ENCODE results near the gene WDR6. TPM values are rescaled to one million over a fixed set of nuclear protein-coding genes. Genes with fewer than 3 reads are reported as not detected.
"Not testable (repeated sequence)": the region's sequence is repeated elsewhere in the genome, so short reads cannot be mapped to it uniquely, and the experiment has no call there.

WDR6 gene
- polyA plus RNA-seq, 4 donors: 152 to 225 (median 187) TPM

DNA sequence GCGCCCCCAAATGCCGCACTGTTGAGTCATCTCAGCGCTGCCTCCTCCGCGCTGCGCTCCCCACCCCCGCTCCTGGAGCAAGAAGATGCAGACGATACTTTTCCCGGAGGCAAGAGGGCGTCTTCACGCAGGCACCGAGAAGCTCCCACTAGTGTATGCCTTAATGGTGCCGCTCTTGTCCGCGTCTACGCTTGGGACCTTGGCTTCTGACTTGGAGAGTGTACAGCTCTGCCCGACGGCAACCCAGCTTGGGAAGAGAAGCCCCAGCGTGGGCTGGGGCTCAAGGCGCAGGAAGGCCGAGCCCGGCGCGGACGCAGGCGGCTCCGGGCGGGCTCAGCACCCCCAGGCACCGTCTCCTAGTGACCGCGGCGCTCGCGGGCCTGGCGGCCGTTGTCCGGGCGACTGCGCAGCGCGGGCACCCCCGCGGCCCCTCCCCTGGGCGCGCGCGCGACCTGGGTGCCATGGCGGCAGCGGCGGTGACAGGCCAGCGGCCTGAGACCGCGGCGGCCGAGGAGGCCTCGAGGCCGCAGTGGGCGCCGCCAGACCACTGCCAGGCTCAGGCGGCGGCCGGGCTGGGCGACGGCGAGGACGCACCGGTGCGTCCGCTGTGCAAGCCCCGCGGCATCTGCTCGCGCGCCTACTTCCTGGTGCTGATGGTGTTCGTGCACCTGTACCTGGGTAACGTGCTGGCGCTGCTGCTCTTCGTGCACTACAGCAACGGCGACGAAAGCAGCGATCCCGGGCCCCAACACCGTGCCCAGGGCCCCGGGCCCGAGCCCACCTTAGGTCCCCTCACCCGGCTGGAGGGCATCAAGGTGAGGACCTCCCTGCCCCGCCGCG is 17.2 kb upstream of the WDR6 start, which contains the start of gene P4HTM:
TSS of gene P4HTM (plus strand) at position 446 of the 840 bp plus-strand sequence. CDS start at position 462, 16 bp downstream.
- DNase-seq (ENCODE audit: low read depth in 4 of 4, low spot score in 3 of 4): peak; percentile 71 to 85 (median 72)

DNA sequence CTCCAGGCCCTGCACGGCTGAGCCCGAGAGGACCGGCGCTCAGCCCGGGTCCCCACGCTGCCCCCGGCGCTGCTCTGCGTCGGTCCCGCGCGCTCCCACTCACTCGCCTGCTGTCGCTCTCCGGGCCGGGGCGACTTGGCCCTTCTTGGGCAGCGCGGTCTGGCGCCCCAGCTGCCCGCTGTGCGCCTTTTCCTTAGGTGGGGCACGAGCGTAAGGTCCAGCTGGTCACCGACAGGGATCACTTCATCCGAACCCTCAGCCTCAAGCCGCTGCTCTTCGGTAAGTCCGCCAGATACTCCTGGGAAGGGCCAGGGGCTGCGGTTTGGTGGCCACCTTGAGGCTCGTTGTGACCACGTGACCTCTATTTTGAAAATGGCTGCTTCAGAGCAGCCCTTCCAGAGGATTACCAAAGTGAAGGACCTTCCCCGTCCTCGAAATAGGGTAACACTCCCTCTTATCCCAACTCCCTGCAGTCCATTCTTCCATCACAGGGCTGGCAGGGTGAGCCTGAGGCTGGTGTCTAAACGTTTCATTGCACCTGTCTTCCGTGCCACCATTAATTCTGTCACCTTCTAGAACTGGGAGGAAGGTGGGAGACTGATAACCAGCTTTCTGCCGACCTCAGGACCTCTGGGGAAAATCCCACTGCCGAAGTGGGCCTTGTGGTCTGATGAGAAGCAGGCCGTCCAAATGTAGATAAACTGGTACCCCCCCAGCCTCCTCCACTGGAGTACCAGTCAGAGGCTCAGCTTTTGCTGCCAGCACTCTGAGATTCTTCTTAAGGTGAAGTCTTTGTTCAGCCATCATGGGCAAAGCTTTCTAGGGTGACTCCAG is 16.3 kb upstream of the WDR6 start:
- DNase-seq (ENCODE audit: low read depth in 4 of 4, low spot score in 3 of 4): no peak

GRCh38 chr3:48991851-48992545 is 15.2 kb upstream of the WDR6 start:
- DNase-seq (ENCODE audit: low read depth in 4 of 4, low spot score in 3 of 4): no peak

- DNase-seq (ENCODE audit: low read depth in 4 of 4, low spot score in 3 of 4): no peak
These were observed 13.4 kb upstream of the WDR6 start for GRCh38 chr3:48993834-48994233.

GRCh38 chr3:48996640-48997039 is 10.6 kb upstream of the WDR6 start:
- no peak for DNase-seq (ENCODE audit: low read depth in 4 of 4, low spot score in 3 of 4)

DNA sequence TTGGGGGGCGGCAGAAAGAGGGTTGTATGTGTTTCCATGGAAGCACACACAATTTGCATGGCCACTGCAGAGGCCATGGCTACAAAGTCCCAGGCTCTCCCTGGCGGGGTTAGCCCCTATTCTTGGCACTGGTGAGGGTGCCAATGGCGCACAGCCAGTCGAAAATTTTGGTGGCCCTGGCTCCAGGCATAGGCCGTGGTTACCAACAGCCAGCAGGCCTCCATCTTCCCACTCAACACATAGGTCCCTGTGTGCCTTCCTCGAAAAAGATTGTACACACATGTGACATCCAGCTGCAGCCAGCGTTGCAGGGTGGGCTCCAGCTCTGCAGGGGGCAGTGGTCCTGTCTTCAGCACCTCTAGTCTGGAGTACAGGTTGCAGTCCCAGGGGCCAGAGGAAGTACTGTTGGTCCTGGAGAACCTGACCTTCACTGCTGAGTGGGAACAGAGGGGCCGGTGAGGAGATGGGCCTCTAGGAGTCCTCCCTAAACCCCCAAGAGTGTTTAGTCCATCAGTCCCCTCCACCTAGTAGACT is 10.0 kb upstream of the WDR6 start:
- no peak for DNase-seq (ENCODE audit: low read depth in 4 of 4, low spot score in 3 of 4)

DNA sequence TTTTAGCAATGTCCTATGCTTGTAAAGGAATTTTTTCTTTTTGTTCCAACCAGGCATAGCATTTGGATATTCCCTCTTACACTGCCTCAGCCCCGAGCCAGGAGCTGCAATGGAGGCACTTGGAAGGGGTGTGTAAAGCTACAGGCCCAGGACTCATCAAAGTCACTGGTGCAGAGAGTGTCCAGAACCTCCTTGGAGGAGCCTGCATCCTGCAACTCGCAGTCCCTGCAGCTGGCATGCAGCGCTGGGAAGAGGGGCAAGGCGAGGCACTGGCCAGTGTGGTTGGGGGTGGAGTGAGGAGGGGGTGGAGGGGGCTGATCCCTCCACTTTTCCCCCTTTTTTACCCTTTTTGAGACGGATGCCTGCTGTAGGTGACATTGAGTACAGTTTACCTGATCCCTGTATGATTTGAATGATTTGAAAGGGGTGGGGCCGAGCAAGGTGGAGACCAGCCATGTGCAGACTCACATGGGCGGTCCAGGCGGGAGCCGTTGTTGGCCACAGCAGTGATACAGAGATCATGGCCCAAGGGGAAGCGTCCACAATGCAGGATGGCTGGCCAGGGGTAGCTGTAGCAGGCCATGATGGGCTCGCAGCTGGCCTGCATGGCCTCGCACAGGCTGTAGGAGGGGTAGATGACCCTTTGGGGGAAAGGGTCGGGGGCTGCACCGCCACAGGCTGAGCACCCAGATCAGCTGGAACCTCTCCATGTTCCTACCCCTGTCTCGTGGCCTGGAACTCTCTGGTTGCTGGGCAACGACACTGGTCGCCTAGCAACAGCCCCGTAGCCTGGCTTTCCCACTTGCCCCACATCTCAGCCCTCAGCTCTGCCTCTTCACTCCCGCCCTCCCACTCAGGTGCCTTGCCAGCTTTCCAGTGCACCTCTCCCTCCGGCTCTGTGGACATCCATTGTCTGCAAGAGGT is 9.2 kb upstream of the WDR6 start:
- no peak for DNase-seq (ENCODE audit: low read depth in 4 of 4, low spot score in 3 of 4)

GRCh38 chr3:48999085-48999858 is 7.9 kb upstream of the WDR6 start:
- DNase-seq (ENCODE audit: low read depth in 4 of 4, low spot score in 3 of 4): no peak

DNA sequence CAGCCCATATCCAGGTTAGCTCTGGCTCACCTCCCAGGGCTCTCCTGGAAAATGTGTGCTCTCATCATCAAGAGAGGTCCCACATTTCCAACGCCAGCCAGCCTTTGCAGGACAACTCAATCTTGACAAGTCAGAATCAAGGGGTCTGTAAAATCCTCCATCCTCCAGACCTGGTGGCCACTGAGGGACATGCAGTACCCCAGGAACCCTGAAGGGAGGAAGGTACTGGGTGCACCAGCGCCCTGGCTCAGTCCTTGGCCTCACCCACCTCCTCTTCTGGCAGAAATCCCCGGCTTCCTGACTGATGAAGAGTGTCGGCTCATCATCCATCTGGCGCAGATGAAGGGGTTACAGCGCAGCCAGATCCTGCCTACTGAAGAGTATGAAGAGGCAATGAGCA is 6.0 kb upstream of the WDR6 start:
- no peak for DNase-seq (ENCODE audit: low read depth in 4 of 4, low spot score in 3 of 4)

GRCh38 chr3:49004352-49005302 is 2.6 kb upstream of the WDR6 start:
- no peak for DNase-seq (ENCODE audit: low read depth in 4 of 4, low spot score in 3 of 4)

DNA sequence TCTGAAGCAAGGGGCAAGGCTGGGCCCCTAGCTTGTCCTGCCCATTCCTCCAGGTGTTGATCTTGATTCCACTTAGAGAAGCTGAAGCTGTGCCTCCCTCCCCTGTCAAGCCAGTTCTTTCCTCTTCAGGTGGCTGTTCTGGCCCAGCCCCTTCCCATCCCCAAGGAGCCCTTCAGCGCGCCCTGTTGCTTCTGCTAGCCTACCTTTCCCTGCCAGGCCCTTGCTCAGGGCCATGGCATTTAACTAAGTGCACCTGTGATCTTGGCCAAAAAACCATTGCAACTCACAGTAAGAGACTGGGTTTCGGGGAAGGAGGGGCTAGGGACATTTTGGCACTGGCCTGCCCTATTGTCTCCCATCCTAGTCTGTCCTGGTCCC is 1.9 kb upstream of the WDR6 start:
- no peak for DNase-seq (ENCODE audit: low read depth in 4 of 4, low spot score in 3 of 4)

GRCh38 chr3:49005998-49006397 is 1.2 kb upstream of the WDR6 start:
- DNase-seq (ENCODE audit: low read depth in 4 of 4, low spot score in 3 of 4): no peak

GRCh38 chr3:49006408-49007067 is 653 bp upstream of the WDR6 start:
- DNase-seq (ENCODE audit: low read depth in 4 of 4, low spot score in 3 of 4): no peak

DNA sequence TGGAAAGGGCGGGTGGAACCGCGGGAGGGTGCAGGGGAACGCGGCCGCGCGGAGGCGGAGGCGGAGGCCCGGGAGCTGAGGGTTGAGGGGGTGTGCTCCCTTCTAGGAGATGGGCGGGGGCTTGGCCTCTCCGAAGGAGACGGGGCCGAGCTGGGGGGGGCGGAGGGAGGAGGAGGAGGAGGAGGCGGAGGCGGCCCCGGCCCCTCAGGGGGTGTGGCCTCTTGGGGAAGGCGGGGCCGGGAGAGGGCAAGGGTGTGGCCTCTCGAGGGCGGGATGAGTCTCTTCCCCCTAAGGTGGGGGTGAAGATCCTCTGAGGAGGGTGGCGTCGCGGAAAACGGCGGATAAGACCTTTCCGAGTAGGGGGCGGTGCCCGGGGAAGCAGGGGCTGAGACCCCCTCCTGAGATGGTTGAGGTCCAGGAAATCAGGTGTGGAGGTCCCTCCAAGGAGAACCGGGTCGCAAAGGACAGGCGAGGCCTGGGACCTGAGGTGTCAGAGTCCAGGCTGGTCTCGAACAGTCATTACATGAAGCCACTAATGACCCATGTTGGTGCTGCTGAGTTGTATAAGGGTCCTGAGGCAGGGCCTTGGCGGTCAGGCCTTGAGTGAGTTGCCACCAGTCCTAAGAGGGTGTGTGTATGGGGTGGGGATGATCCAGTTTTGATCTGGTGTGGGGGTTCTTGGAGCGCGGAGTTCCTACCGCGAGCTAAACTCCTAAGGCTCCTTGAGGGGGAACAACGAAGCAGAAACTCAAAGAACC is 759 bp downstream of the WDR6 start:
- DNase-seq (ENCODE audit: low read depth in 4 of 4, low spot score in 3 of 4): peak in 1 of 4 donors; percentile 63

- DNase-seq (ENCODE audit: low read depth in 4 of 4, low spot score in 3 of 4): not testable (repeated sequence)
These were observed 1.4 kb downstream of the WDR6 start for GRCh38 chr3:49008627-49009026.

DNA sequence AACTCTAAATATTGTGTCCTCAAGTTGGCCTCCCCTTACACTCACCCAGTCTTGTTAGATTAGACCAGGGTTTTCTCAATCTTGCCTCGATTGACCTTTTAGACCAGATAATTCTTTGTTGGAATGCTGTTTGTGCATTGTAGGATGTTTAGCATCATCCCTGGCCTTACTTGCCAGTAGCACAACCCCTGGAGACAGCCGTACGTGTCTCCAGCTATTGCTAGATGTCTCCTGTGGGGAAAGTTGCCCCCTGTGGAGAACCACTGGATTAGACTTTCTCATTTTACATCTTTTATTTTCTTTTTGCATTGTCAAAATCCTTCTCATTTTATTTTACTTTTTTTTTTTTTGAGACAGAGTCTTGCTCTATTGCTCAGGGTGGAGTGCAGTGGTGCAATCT is 2.2 kb downstream of the WDR6 start:
- DNase-seq (ENCODE audit: low read depth in 4 of 4, low spot score in 3 of 4): no peak

Data from left renal pelvis (tissue), 4 donors.